HepG2 (cell line): ENCODE data around the gene PSMG4. TPM values are rescaled to one million over a fixed set of nuclear protein-coding genes. Genes with fewer than 3 reads are reported as not detected.

Experiments
- ATAC-seq: fragments of 200-7000 bp; cut with Tn5 transposase; 3 replicates; pipeline ENCODE4 v1.9.1; 2020; ENCODE audit warnings: mild to moderate bottlenecking, moderate library complexity
- BruUV-seq: library from RNA; stranded (reverse); fragments of 400-500 nt; replicated peaks from 2 replicates; lab custom pipeline; 2021; lab: Mats Ljungman, UMichigan
- CTCF ChIA-PET: fragments of 300-600 bp; formaldehyde crosslinking; extraction: SDS; loops from one replicate; lab custom pipeline; 2021; ENCODE audit warnings: low total read pairs, inconsistent platforms, low intra/inter-chr PET ratio; lab: Yijun Ruan, JAX
- POLR2A ChIA-PET: fragments of 350-600 bp; sonication (Branson Sonifier 250); formaldehyde crosslinking; loops from one replicate; lab custom pipeline; 2020; ENCODE audit warnings: antibody characterized with exemption, inconsistent platforms; lab: Yijun Ruan, JAX
- DNase-seq: peaks from one replicate; pipeline ENCODE4 v3.0.0-alpha.2; 2015; ENCODE audit warnings: low spot score
- FAIRE-seq: peaks from 3 replicates; lab custom pipeline; 2011; peaks lifted over from hg19 to GRCh38; lab: Jason Lieb, UNC
- H2AFZ ChIP-seq: one replicate; pipeline ENCODE4 v1.6.1; 2011; ENCODE audit warnings: low read length, inconsistent platforms
- H3K27ac ChIP-seq: fragments of 300-600 bp; 3 replicates; pipeline ENCODE4 v1.8.0; 2011; ENCODE audit warnings: mixed run types, mild to moderate bottlenecking, mixed read lengths, low read length, inconsistent platforms; ENCODE audit not compliant: insufficient read depth; ENCODE audit errors: extremely low read length
- H3K27me3 ChIP-seq, 2 experiments: fragments of 200-600 bp in 1 of 2; 2 replicates in 1 of 2; 3 replicates in 1 of 2; pipeline versions ENCODE4 v1.6.0 to v1.8.0; 2011; ENCODE audit warnings: low read length in 2 of 2, mild to moderate bottlenecking in 2 of 2, moderate library complexity in 2 of 2, inconsistent platforms in 1 of 2; ENCODE audit not compliant: insufficient read depth in 2 of 2, control insufficient read depth in 1 of 2
- H3K36me3 ChIP-seq, 2 experiments: fragments of 200-600 bp in 1 of 2; replicated peaks in 1 of 2; 2 replicates in 1 of 2; 3 replicates in 1 of 2; pipeline versions ENCODE4 v1.5.1 to v1.8.0; 2011; ENCODE audit warnings: low read length in 2 of 2, inconsistent platforms in 1 of 2; ENCODE audit not compliant: insufficient read depth in 2 of 2, control insufficient read depth in 1 of 2
- H3K4me1 ChIP-seq: 2 replicates; pipeline ENCODE4 v1.5.1; 2012; ENCODE audit warnings: low read length, inconsistent platforms; ENCODE audit not compliant: insufficient read depth
- H3K4me2 ChIP-seq: 2 replicates; pipeline ENCODE4 v1.6.0; 2011; ENCODE audit warnings: low read depth, low read length, inconsistent platforms
- H3K4me3 ChIP-seq, 3 experiments: fragments of 200-600 bp in 1 of 3; sonication (generic), shearing (Covaris generic) in 1 of 3; replicated peaks in 1 of 3; 2 replicates each; pipeline ENCODE4 v1.5.1; 2011 to 2016; ENCODE audit warnings: low read length in 3 of 3, inconsistent platforms in 2 of 3, low read depth in 2 of 3, mild to moderate bottlenecking in 2 of 3, control low read depth in 1 of 3, mixed read lengths in 1 of 3; ENCODE audit not compliant: insufficient read depth in 1 of 3
- H3K79me2 ChIP-seq: one replicate; pipeline ENCODE4 v1.6.1; 2011; ENCODE audit warnings: low read length, inconsistent platforms; ENCODE audit not compliant: insufficient read depth
- H3K9ac ChIP-seq: 2 replicates; pipeline ENCODE4 v1.6.0; 2011; ENCODE audit warnings: mild to moderate bottlenecking, low read depth, low read length, inconsistent platforms; ENCODE audit not compliant: insufficient read depth
- H3K9me3 ChIP-seq: 2 replicates; pipeline ENCODE4 v1.5.1; 2012; ENCODE audit warnings: mild to moderate bottlenecking, low read length
- H4K20me1 ChIP-seq: 2 replicates; pipeline ENCODE4 v1.6.0; 2011; ENCODE audit warnings: inconsistent platforms, mild to moderate bottlenecking, low read length, moderate library complexity; ENCODE audit not compliant: insufficient read depth
- CCAR2 ChIP-seq: fragments of 200-400 bp; formaldehyde crosslinking; optimal IDR thresholded peaks from 2 replicates; pipeline ENCODE3; 2018; ENCODE audit warnings: low read depth, mild to moderate bottlenecking, low read length, moderate library complexity
- ELF3 ChIP-seq: IDR thresholded peaks from 2 replicates; pipeline ENCODE4 v1.6.1; 2016; ENCODE audit warnings: missing genetic modification reagents, missing compliant biosample characterization
- KDM4B ChIP-seq: sonication (generic); formaldehyde crosslinking; IDR thresholded peaks from 2 replicates; pipeline ENCODE4 v1.4.0; 2020; ENCODE audit warnings: missing genetic modification reagents
- KDM6A ChIP-seq: IDR thresholded peaks from 2 replicates; pipeline ENCODE4 v1.6.1; 2016; ENCODE audit warnings: low read depth
- KLF11 ChIP-seq: IDR thresholded peaks from 2 replicates; pipeline ENCODE4 v1.6.1; 2016; ENCODE audit warnings: missing compliant biosample characterization
- MZF1 ChIP-seq: sonication (generic); formaldehyde crosslinking; IDR thresholded peaks from 2 replicates; pipeline ENCODE4 v1.8.1; 2023; ENCODE audit warnings: mild to moderate bottlenecking, missing genetic modification reagents, borderline replicate concordance
- SRF ChIP-seq: IDR thresholded peaks from 2 replicates; pipeline ENCODE4 v1.6.1; 2011; ENCODE audit warnings: mild to moderate bottlenecking, low read depth, low read length, moderate library complexity
- TEAD2 ChIP-seq: sonication (generic); formaldehyde crosslinking; IDR thresholded peaks from 2 replicates; pipeline ENCODE4 v1.9.0; 2021; ENCODE audit warnings: missing genetic modification reagents
- ZEB1 ChIP-seq: IDR thresholded peaks from 2 replicates; pipeline ENCODE4 v1.6.1; 2012; ENCODE audit warnings: mild to moderate bottlenecking, low read depth, inconsistent platforms; ENCODE audit not compliant: insufficient replicate concordance
- ZFYVE20 ChIP-seq: sonication (generic); formaldehyde crosslinking; IDR thresholded peaks from 2 replicates; pipeline ENCODE4 v1.8.0; 2023; ENCODE audit warnings: low read depth, mild to moderate bottlenecking, moderate library complexity, missing genetic modification reagents, borderline replicate concordance
- ZNF160 ChIP-seq: sonication (generic); formaldehyde crosslinking; IDR thresholded peaks from 2 replicates; pipeline ENCODE4 v1.8.0; 2022; ENCODE audit warnings: mild to moderate bottlenecking, inconsistent platforms, missing genetic modification reagents
- ZNF225 ChIP-seq: sonication (generic); formaldehyde crosslinking; IDR thresholded peaks from 2 replicates; pipeline ENCODE4 v1.4.0; 2020; ENCODE audit warnings: mild to moderate bottlenecking, missing genetic modification reagents
- ZNF510 ChIP-seq: sonication (generic); formaldehyde crosslinking; IDR thresholded peaks from 2 replicates; pipeline ENCODE4 v1.4.0; 2020; ENCODE audit warnings: low read depth, mild to moderate bottlenecking, missing genetic modification reagents
- ZNF674 ChIP-seq: sonication (generic); formaldehyde crosslinking; IDR thresholded peaks from 2 replicates; pipeline ENCODE4 v1.5.0; 2020; ENCODE audit warnings: low read depth, mild to moderate bottlenecking, missing genetic modification reagents
- ZNF761 ChIP-seq: sonication (generic); formaldehyde crosslinking; conservative IDR thresholded peaks from 2 replicates; pipeline ENCODE4 v1.4.0; 2020; ENCODE audit warnings: mild to moderate bottlenecking, missing genetic modification reagents
- WGBS: methylation state at CpG from one replicate; pipeline ENCODE4 v1.1.6; 2017; ENCODE audit warnings: low lambda C conversion rate; 5-methylcytosine and 5-hydroxymethylcytosine counted together
- in situ Hi-C: cut with HindIII; loops from 2 replicates; pipeline ENCODE4 v1.10.0; 2017; ENCODE audit warnings: low pct_unique_long_range_greater_than_20kb; ENCODE audit not compliant: extremely low pct_ligation_motif_present
- intact Hi-C: fragments of 100-400 bp; cut with micrococcal nuclease; formaldehyde crosslinking; loops from one replicate; pipeline ENCODE4 v1.10.0; 2022; ENCODE audit not compliant: unreplicated experiment
- polyA plus RNA-seq, 8 experiments: library from polyadenylated mRNA; depleted of rRNA in 3 of 8; stranded (reverse) in 7 of 8; unstranded in 1 of 8; fragments of >200 nt; fragmentation: Illumina TruSeq in 4 of 8; extraction: Trizol in 4 of 8; gene quantifications; 2 replicates each; pipeline versions ENCODE4 v1.2.1 to v1.2.3, GENCODE V29; 2011 to 2016; ENCODE audit warnings: low read depth in 4 of 8, missing spikeins in 1 of 8, mixed read lengths in 1 of 8; ENCODE audit not compliant: insufficient read depth in 1 of 8
- total RNA-seq, 5 experiments: library from RNA; depleted of rRNA; stranded (reverse); fragments of >200 nt; fragmentation: Illumina TruSeq; extraction: Trizol; gene quantifications; 2 replicates each; pipeline ENCODE4 v1.2.3, GENCODE V29; 2016; ENCODE audit warnings: low read depth in 1 of 5

Gene PSMG4
- total and polyA plus RNA-seq, 2 of the 13 experiments (the other 11 are each of a cell fraction or from before 2014, with no cell fraction given) = 28.5 to 32.8 TPM

GRCh38 chr6:3242768-3243167 lies 16.0 kb upstream of the PSMG4 start:
- no peak overlapping the region for H3K4me2 ChIP-seq
- WGBS = 29% methylated on average over 4 of the region's 4 CpGs
- H4K20me1 ChIP-seq = no peaks in the 10 kb centered on the region
- TF ChIP-seq KDM6A (CRISPR knock-in tag) (no peak), ZNF510 (CRISPR knock-in tag) (no peak), ZNF160 (CRISPR knock-in tag) (no peak), MZF1 (CRISPR knock-in tag) (no peak), ELF3 (CRISPR knock-in tag) (no peak), ZNF225 (no peak), CCAR2 (no peak), SRF (no peak), TEAD2 (no peak), ZFYVE20 (CRISPR knock-in tag) (no peak), ZNF674 (CRISPR knock-in tag) (no peak), KLF11 (CRISPR knock-in tag) (no peak), KDM4B (no peak), ZEB1 (no peak), ZNF761 (CRISPR knock-in tag) (no peak)
- POLR2A ChIA-PET = no interaction called here
- ATAC-seq = no peak
- intact Hi-C loops (no loop called here), in situ Hi-C loops (no loop called here)
- no peak overlapping the region for H2AFZ ChIP-seq
- H3K27me3 ChIP-seq = peaks cover 8 to 46% of the 10 kb centered on the region in 2 experiments; a peak in 4 of 5 replicates
- no peaks in the 10 kb centered on the region for H3K36me3 ChIP-seq
- CTCF ChIA-PET = interaction anchor here (1.2 kb wide), 1 partner anchor 9 kb away, joined by 3 read pairs; no protein-coding TSS in a partner anchor
- no TSS peak for BruUV-seq
- H3K9me3 ChIP-seq = no peaks in the 10 kb centered on the region
- no peaks in the 10 kb centered on the region for H3K79me2 ChIP-seq
- no peak for FAIRE-seq
- peaks cover 31% of the 10 kb centered on the region for H3K4me1 ChIP-seq
- H3K27ac ChIP-seq = no peak overlapping the region
- no peak for DNase-seq
- H3K4me3 ChIP-seq = no peak overlapping the region
- no peak overlapping the region for H3K9ac ChIP-seq
